ENCODE measurements around the gene SLC6A1. TPM values are rescaled to one million over a fixed set of nuclear protein-coding genes. Genes with fewer than 3 reads are reported as not detected.

Gene SLC6A1
- total and polyA plus RNA-seq, 2 of the 4 experiments (the other 2 are of a cell fraction): 0.02 TPM; not detected in 1

DNA sequence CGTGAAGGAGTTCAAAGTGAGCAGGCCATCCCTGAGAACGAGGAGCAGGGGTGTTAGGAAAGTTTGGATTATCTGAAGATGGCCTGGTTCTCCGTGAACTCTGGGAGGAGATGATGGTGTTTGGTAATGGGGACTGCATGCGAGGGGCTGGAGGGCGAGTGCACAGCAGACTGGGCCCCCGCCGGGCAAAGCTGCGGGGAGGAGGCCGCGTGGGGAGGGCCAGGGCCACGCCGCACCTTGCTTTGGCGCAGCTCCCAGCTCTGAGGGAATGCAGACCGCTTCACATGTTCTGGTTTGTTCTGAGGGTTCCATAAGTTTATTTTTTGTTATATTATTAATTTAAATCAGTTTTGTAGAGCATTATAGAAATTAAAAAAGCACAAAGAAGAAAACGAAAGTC lies 22.2 kb downstream of the SLC6A1 start:
- intact Hi-C loops (cut with micrococcal nuclease) (no loop called here), dilution Hi-C loops (cut with HindIII; ENCODE audit: low sequenced_read_pairs, unreplicated experiment) (no loop called here), in situ Hi-C loops (cut with MboI; ENCODE audit: low sequenced_read_pairs) (no loop called here)
- Histone ChIP-seq H3K14ac (replicated peaks; ENCODE audit: low read depth, low read length) (no peak overlapping the region), H4K91ac (ENCODE audit: insufficient read depth, low read depth, low read length) (no peak overlapping the region), H3K9me1 (ENCODE audit: insufficient read depth, low read length) (no peaks in the 10 kb centered on the region), H3K4me3 (ENCODE audit: insufficient read depth, low read depth, low read length) (no peak overlapping the region), H3K4me1 (ENCODE audit: control insufficient read depth, insufficient read depth, low read length) (no peaks in the 10 kb centered on the region), H2BK120ac (ENCODE audit: low read depth, low read length) (no peak overlapping the region), H2BK15ac (ENCODE audit: low read depth, low read length) (no peak overlapping the region), H4K5ac (ENCODE audit: low read depth, low read length) (no peak overlapping the region), H3K56ac (ENCODE audit: extremely low read depth, insufficient read depth, low read length) (no peak overlapping the region), H4K20me1 (ENCODE audit: insufficient read depth, low read length) (no peaks in the 10 kb centered on the region), H3K27ac (ENCODE audit: insufficient read depth, low read length) (no peak overlapping the region), H3K36me3 (ENCODE audit: control insufficient read depth, insufficient read depth, low read length) (no peaks in the 10 kb centered on the region), H3K9me3 (ENCODE audit: control insufficient read depth, insufficient read depth, low read length) (no peaks in the 10 kb centered on the region), H2AK9ac (replicated peaks; ENCODE audit: low read depth, low read length, poor library complexity) (no peak overlapping the region), H3K4ac (ENCODE audit: low read depth, low read length) (no peak overlapping the region), H2BK5ac (ENCODE audit: low read depth, low read length, poor library complexity, severe bottlenecking) (no peak overlapping the region), H4K8ac (ENCODE audit: low read depth in 2 of 2, low read length in 2 of 2) (no peak overlapping the region), H2AFZ (replicated peaks; ENCODE audit: low read length, poor library complexity) (no peak overlapping the region), H3K18ac (ENCODE audit: low read depth, low read length) (no peak overlapping the region), H3K79me1 (ENCODE audit: low read depth in 1 of 2, low read length in 2 of 2) (no peaks in the 10 kb centered on the region), H3K23ac (ENCODE audit: low read depth, low read length) (no peak overlapping the region), H3K4me2 (ENCODE audit: low read depth, low read length) (no peak overlapping the region), H3K27me3 (ENCODE audit: control insufficient read depth, insufficient read depth, low read length) (peaks cover 14% of the 10 kb centered on the region), H2AK5ac (ENCODE audit: low read depth, low read length) (no peak overlapping the region), H3K9ac (ENCODE audit: low read depth, low read length) (no peak overlapping the region), H2BK20ac (ENCODE audit: low read depth, low read length) (no peak overlapping the region)
- DNase-seq (no peak), ATAC-seq (ENCODE audit: low read depth) (no peak)
- 33% methylated on average over 2 of the region's 15 CpGs; no CpG with 5 or more reads in 1 of the 2 experiments for WGBS, 2 experiments (ENCODE audit: extremely low coverage in 2 of 2, insufficient read length in 1 of 2)
- ChIA-PET CTCF (no interaction called here), POLR2A (ENCODE audit: unreplicated experiment) (no interaction called here)
- TF ChIP-seq NFE2L2 (IDR thresholded peaks at IDR 0.05; ENCODE audit: low read depth, low read length) (no peak), POLR2A (IDR thresholded peaks at IDR 0.05; ENCODE audit: low read depth, low read length) (no peak), RFX5 (IDR thresholded peaks at IDR 0.05; ENCODE audit: low read depth, low read length) (no peak), CEBPB (IDR thresholded peaks at IDR 0.05; ENCODE audit: low read depth, low read length) (no peak), FOS (IDR thresholded peaks at IDR 0.05; ENCODE audit: low read depth, low read length) (no peak), RCOR1 (IDR thresholded peaks at IDR 0.05; ENCODE audit: insufficient replicate concordance, low read length) (no peak), CHD1 (IDR thresholded peaks at IDR 0.05; ENCODE audit: low read depth, low read length) (no peak), MAFK (IDR thresholded peaks at IDR 0.05; ENCODE audit: low read depth, low read length) (no peak), MAZ (IDR thresholded peaks at IDR 0.05; ENCODE audit: borderline replicate concordance, low read depth, low read length) (no peak), RAD21 (IDR thresholded peaks at IDR 0.05; ENCODE audit: low read length) (no peak)
- TF ChIP-seq, protein P1, sequence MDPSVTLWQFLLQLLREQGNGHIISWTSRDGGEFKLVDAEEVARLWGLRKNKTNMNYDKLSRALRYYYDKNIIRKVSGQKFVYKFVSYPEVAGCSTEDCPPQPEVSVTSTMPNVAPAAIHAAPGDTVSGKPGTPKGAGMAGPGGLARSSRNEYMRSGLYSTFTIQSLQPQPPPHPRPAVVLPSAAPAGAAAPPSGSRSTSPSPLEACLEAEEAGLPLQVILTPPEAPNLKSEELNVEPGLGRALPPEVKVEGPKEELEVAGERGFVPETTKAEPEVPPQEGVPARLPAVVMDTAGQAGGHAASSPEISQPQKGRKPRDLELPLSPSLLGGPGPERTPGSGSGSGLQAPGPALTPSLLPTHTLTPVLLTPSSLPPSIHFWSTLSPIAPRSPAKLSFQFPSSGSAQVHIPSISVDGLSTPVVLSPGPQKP (IDR thresholded peaks at IDR 0.05; ENCODE audit: borderline replicate concordance, low read depth, low read length): no peak
- BruUV-seq (replicated peaks): no TSS peak

Data from IMR-90 (cell line).